WTC11 (cell line): ENCODE measurements around the gene INPP5A. TPM values are rescaled to one million over a fixed set of nuclear protein-coding genes. Genes with fewer than 3 reads are reported as not detected.

Source experiments
- ATAC-seq: fragments of 200-7000 bp; cut with Tn5 transposase; 2 replicates; pipeline ENCODE4 v1.10.0; 2021; ENCODE audit warnings: mild to moderate bottlenecking, moderate library complexity
- CTCF ChIA-PET: fragments of 300-600 bp; sonication (Branson Sonifier 250); formaldehyde crosslinking; loops from one replicate; lab custom pipeline; 2021; ENCODE audit warnings: antibody characterized with exemption; lab: Charles Lee
- POLR2A ChIA-PET: fragments of 350-600 bp; sonication (Branson Sonifier 250); formaldehyde crosslinking; loops from one replicate; lab custom pipeline; 2021; ENCODE audit warnings: antibody characterized with exemption; lab: Charles Lee
- DNase-seq: peaks from one replicate; pipeline ENCODE4 v3.0.0; 2021; ENCODE audit warnings: low spot score
- H3K27ac Mint-ChIP-seq: 2 replicates; pipeline ENCODE4 v1.8.0; 2021; ENCODE audit warnings: mixed read lengths
- H3K27me3 Mint-ChIP-seq: 2 replicates; pipeline ENCODE4 v1.8.0; 2021; ENCODE audit warnings: low read depth, mild to moderate bottlenecking, moderate library complexity, mixed read lengths
- H3K36me3 Mint-ChIP-seq: 2 replicates; pipeline ENCODE4 v1.8.0; 2021; ENCODE audit warnings: mixed read lengths
- H3K4me1 Mint-ChIP-seq: 2 replicates; pipeline ENCODE4 v1.8.0; 2022; ENCODE audit warnings: mixed read lengths
- H3K4me3 Mint-ChIP-seq: 2 replicates; pipeline ENCODE4 v1.8.0; 2021; ENCODE audit warnings: mild to moderate bottlenecking, moderate library complexity, mixed read lengths
- H3K9me3 Mint-ChIP-seq: 2 replicates; pipeline ENCODE4 v1.8.0; 2021; ENCODE audit warnings: mixed read lengths
- AR ChIP-seq: fragments of 250-450 bp; sonication (Bioruptor Pico); IDR thresholded peaks from 2 replicates; pipeline ENCODE4 v1.9.0; 2021; ENCODE audit warnings: mild to moderate bottlenecking
- ATF6 ChIP-seq: sonication (generic); formaldehyde crosslinking; IDR thresholded peaks from 2 replicates; pipeline ENCODE4 v1.8.1; 2023; ENCODE audit warnings: mild to moderate bottlenecking, missing genetic modification reagents
- CDX4 ChIP-seq: fragments of 250-450 bp; sonication (Bioruptor Pico); IDR thresholded peaks from 2 replicates; pipeline ENCODE4 v1.9.0; 2021; ENCODE audit warnings: moderate library complexity, mild to moderate bottlenecking, inconsistent platforms, borderline replicate concordance
- CREB1 ChIP-seq: sonication (generic); formaldehyde crosslinking; IDR thresholded peaks from 2 replicates; pipeline ENCODE4 v1.8.0; 2023; ENCODE audit warnings: mild to moderate bottlenecking, missing genetic modification reagents
- CREM ChIP-seq: sonication (generic); formaldehyde crosslinking; IDR thresholded peaks from 2 replicates; pipeline ENCODE4 v1.8.1; 2022; ENCODE audit warnings: mild to moderate bottlenecking, missing genetic modification reagents, moderate library complexity
- CTCF ChIP-seq: fragments of 200-600 bp; IDR thresholded peaks from 2 replicates; pipeline ENCODE4 v1.8.0; 2022; ENCODE audit warnings: antibody characterized with exemption
- ELF4 ChIP-seq: sonication (generic); formaldehyde crosslinking; IDR thresholded peaks from 2 replicates; pipeline ENCODE4 v1.8.1; 2022; ENCODE audit warnings: low read depth, mild to moderate bottlenecking, moderate library complexity, missing genetic modification reagents
- EMX1 ChIP-seq: fragments of 250-450 bp; sonication (Bioruptor Pico); IDR thresholded peaks from 2 replicates; pipeline ENCODE4 v1.8.0; 2021; ENCODE audit warnings: mild to moderate bottlenecking
- ESRRA ChIP-seq: sonication (generic); formaldehyde crosslinking; IDR thresholded peaks from 2 replicates; pipeline ENCODE4 v1.8.1; 2022; ENCODE audit warnings: mild to moderate bottlenecking, missing genetic modification reagents, borderline replicate concordance
- ETV6 ChIP-seq: sonication (generic); formaldehyde crosslinking; IDR thresholded peaks from 2 replicates; pipeline ENCODE4 v1.8.1; 2022; ENCODE audit warnings: mild to moderate bottlenecking, missing genetic modification reagents
- FOXP1 ChIP-seq: sonication (generic); formaldehyde crosslinking; IDR thresholded peaks from 2 replicates; pipeline ENCODE4 v1.8.0; 2022; ENCODE audit warnings: missing genetic modification reagents, mild to moderate bottlenecking, moderate library complexity, borderline replicate concordance
- NFYB ChIP-seq: sonication (generic); formaldehyde crosslinking; conservative IDR thresholded peaks from 2 replicates; pipeline ENCODE4 v1.8.0; 2022; ENCODE audit warnings: low read depth, missing genetic modification reagents
- NR1H2 ChIP-seq: sonication (generic); formaldehyde crosslinking; IDR thresholded peaks from 2 replicates; pipeline ENCODE4 v1.9.0; 2021; ENCODE audit warnings: mild to moderate bottlenecking, moderate library complexity, missing genetic modification reagents
- OVOL2 ChIP-seq: fragments of 250-450 bp; sonication (Bioruptor Pico); IDR thresholded peaks from 2 replicates; pipeline ENCODE4 v1.9.0; 2021; ENCODE audit warnings: mild to moderate bottlenecking, borderline replicate concordance
- SOX15 ChIP-seq: fragments of 250-450 bp; sonication (Bioruptor Pico); IDR thresholded peaks from 2 replicates; pipeline ENCODE4 v1.9.0; 2021; ENCODE audit warnings: mild to moderate bottlenecking
- USF1 ChIP-seq: sonication (generic); formaldehyde crosslinking; IDR thresholded peaks from 2 replicates; pipeline ENCODE4 v1.8.0; 2022; ENCODE audit warnings: mild to moderate bottlenecking, missing genetic modification reagents
- ZBTB21 ChIP-seq: sonication (generic); formaldehyde crosslinking; IDR thresholded peaks from 2 replicates; pipeline ENCODE4 v1.8.1; 2023; ENCODE audit warnings: mild to moderate bottlenecking, missing genetic modification reagents, borderline replicate concordance
- ZNF121 ChIP-seq: sonication (generic); formaldehyde crosslinking; IDR thresholded peaks from 2 replicates; pipeline ENCODE4 v1.8.0; 2023; ENCODE audit warnings: missing genetic modification reagents
- ZNF219 ChIP-seq: sonication (generic); formaldehyde crosslinking; IDR thresholded peaks from 2 replicates; pipeline ENCODE4 v1.8.0; 2023; ENCODE audit warnings: missing genetic modification reagents, mild to moderate bottlenecking, borderline replicate concordance
- ZNF263 ChIP-seq: sonication (generic); formaldehyde crosslinking; IDR thresholded peaks from 2 replicates; pipeline ENCODE4 v1.8.1; 2022; ENCODE audit warnings: low read depth, mild to moderate bottlenecking, moderate library complexity, missing genetic modification reagents
- ZNF423 ChIP-seq: fragments of 250-450 bp; sonication (Bioruptor Pico); IDR thresholded peaks from 2 replicates; pipeline ENCODE4 v2.1.2; 2022; ENCODE audit warnings: mild to moderate bottlenecking, moderate library complexity
- total RNA-seq: library from RNA; stranded (reverse); gene quantifications from 3 replicates; pipeline ENCODE4 v1.2.3, GENCODE V29; 2021

The INPP5A gene
- total RNA-seq, 1 experiment from 2014 or later: 22.1 TPM

- no peak overlapping the region for H3K4me3 Mint-ChIP-seq
Observed at GRCh38 chr10:132698761-132699391, 161.3 kb downstream of the INPP5A start.

GRCh38 chr10:132699411-132700155 lies 162.0 kb downstream of the INPP5A start:
- ChIA-PET POLR2A (no interaction called here), CTCF (no interaction called here)
- Mint-ChIP-seq H3K27ac (no peak overlapping the region), H3K9me3 (peaks cover 13% of the 10 kb centered on the region), H3K27me3 (no peaks in the 10 kb centered on the region), H3K4me1 (no peaks in the 10 kb centered on the region), H3K4me3 (no peak overlapping the region), H3K36me3 (peaks cover 12% of the 10 kb centered on the region; the same call in 1 of the 2 replicates)
- TF ChIP-seq CREB1 (CRISPR knock-in tag): no peak
- no peak for TF ChIP-seq ZNF121 (CRISPR knock-in tag)
- no peak for TF ChIP-seq SOX15 (CRISPR knock-in tag)
- no peak for TF ChIP-seq NR1H2 (CRISPR knock-in tag)
- DNase-seq (no peak), ATAC-seq (no peak)

More at GRCh38 chr10:132698761-132699391, 161.3 kb downstream of the INPP5A start:
- Mint-ChIP-seq H3K36me3 (peaks cover 12% of the 10 kb centered on the region), H3K9me3 (peaks cover 20% of the 10 kb centered on the region), H3K27ac (peak overlapping the region; percentile 94), H3K27me3 (no peaks in the 10 kb centered on the region), H3K4me1 (no peaks in the 10 kb centered on the region)
- POLR2A ChIA-PET: no interaction called here
- no peak for TF ChIP-seq OVOL2 (CRISPR knock-in tag)
- no peak for TF ChIP-seq CDX4
- TF ChIP-seq ETV6 (CRISPR knock-in tag): no peak
- no peak for TF ChIP-seq FOXP1 (CRISPR knock-in tag)
- no peak for TF ChIP-seq CREM (CRISPR knock-in tag)
- no peak for TF ChIP-seq NFYB (CRISPR knock-in tag)
- no peak for TF ChIP-seq ELF4 (CRISPR knock-in tag)
- no peak for TF ChIP-seq ESRRA
- TF ChIP-seq EMX1 (CRISPR knock-in tag): no peak
- TF ChIP-seq ZBTB21 (CRISPR knock-in tag): no peak
- no peak for TF ChIP-seq ATF6
- no peak for TF ChIP-seq ZNF263 (CRISPR knock-in tag)
- ATAC-seq (no peak), DNase-seq (no peak)
- CTCF ChIA-PET: no interaction called here

- Mint-ChIP-seq H3K36me3 (peaks cover 7% of the 10 kb centered on the region), H3K27me3 (no peaks in the 10 kb centered on the region), H3K4me3 (no peak overlapping the region), H3K9me3 (peaks cover 6% of the 10 kb centered on the region), H3K4me1 (no peaks in the 10 kb centered on the region), H3K27ac (no peak overlapping the region; the same call in 1 of the 2 replicates)
- CTCF ChIA-PET: no interaction called here
- ATAC-seq (no peak), DNase-seq (no peak)
- POLR2A ChIA-PET: no interaction called here
- no peak for TF ChIP-seq ZNF423 (CRISPR knock-in tag)
- no peak for TF ChIP-seq ESRRA
- TF ChIP-seq NFYB (CRISPR knock-in tag): no peak
- TF ChIP-seq ZNF219 (CRISPR knock-in tag): no peak
- no peak for TF ChIP-seq ELF4 (CRISPR knock-in tag)
- no peak for TF ChIP-seq ETV6 (CRISPR knock-in tag)
- no peak for TF ChIP-seq CTCF
- TF ChIP-seq AR (CRISPR knock-in tag): no peak
- TF ChIP-seq USF1: no peak
Observed at GRCh38 chr10:132700156-132701098, 162.8 kb downstream of the INPP5A start.
